ENCODE results near the gene PHLDB2. TPM values are rescaled to one million over a fixed set of nuclear protein-coding genes. Genes with fewer than 3 reads are reported as not detected.

PHLDB2 gene
- total RNA-seq, 2 experiments from 2014 or later, result 5.8 to 6.0 TPM

DNA sequence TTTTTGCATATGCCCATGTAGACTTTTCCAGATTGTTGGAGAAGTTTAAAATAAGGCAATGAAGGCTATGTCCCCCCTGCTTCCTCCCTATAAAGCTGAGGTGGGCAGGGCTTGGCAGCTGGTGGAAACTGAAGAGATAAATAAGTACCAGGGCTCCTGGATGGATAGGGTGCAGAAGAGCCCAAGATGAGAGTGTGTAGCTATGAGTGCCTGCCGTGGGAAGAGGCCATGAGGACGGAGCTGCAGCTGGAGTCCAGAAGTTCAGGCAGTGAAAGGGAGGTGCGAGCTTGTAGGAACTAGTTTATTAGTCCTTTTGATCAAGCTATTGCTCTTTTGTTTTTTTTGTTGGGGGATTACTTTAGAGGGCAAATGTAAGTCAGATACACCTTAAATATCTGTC, 52.4 kb downstream of the PHLDB2 start:
- TF ChIP-seq, protein P1, sequence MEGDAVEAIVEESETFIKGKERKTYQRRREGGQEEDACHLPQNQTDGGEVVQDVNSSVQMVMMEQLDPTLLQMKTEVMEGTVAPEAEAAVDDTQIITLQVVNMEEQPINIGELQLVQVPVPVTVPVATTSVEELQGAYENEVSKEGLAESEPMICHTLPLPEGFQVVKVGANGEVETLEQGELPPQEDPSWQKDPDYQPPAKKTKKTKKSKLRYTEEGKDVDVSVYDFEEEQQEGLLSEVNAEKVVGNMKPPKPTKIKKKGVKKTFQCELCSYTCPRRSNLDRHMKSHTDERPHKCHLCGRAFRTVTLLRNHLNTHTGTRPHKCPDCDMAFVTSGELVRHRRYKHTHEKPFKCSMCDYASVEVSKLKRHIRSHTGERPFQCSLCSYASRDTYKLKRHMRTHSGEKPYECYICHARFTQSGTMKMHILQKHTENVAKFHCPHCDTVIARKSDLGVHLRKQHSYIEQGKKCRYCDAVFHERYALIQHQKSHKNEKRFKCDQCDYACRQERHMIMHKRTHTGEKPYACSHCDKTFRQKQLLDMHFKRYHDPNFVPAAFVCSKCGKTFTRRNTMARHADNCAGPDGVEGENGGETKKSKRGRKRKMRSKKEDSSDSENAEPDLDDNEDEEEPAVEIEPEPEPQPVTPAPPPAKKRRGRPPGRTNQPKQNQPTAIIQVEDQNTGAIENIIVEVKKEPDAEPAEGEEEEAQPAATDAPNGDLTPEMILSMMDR (IDR thresholded peaks at IDR 0.05), result no peak
- ChIA-PET CTCF (no interaction called here), POLR2A (no interaction called here)
- Mint-ChIP-seq H3K36me3 (ENCODE audit: low read depth) (no peaks in the 10 kb centered on the region), H3K27ac (no peak overlapping the region), H3K9me3 (no peaks in the 10 kb centered on the region), H3K4me3 (no peak overlapping the region), H3K27me3 (no peaks in the 10 kb centered on the region), H3K4me1 (ENCODE audit: low read depth) (peaks cover 4% of the 10 kb centered on the region)
- Histone ChIP-seq H3K27me3 (ENCODE audit: control insufficient read depth in 1 of 2, insufficient read depth in 2 of 2, low read length in 2 of 2) (no peaks in the 10 kb centered on the region), H3K4me3 (ENCODE audit: low read length) (no peak overlapping the region), H3K27ac (ENCODE audit: low read depth in 1 of 2, low read length in 2 of 2) (no peak overlapping the region), H3K9me3 (ENCODE audit: control insufficient read depth in 1 of 2, insufficient read depth in 1 of 2, low read length in 2 of 2) (no peaks in the 10 kb centered on the region), H3K4me1 (ENCODE audit: insufficient read depth, low read length) (no peaks in the 10 kb centered on the region), H3K36me3 (ENCODE audit: insufficient read depth, low read length) (no peaks in the 10 kb centered on the region)
- ATAC-seq (ENCODE audit: poor library complexity) (no peak), DNase-seq (no peak)
- intact Hi-C loops (cut with DNase I, micrococcal nuclease), result no loop called here

DNA sequence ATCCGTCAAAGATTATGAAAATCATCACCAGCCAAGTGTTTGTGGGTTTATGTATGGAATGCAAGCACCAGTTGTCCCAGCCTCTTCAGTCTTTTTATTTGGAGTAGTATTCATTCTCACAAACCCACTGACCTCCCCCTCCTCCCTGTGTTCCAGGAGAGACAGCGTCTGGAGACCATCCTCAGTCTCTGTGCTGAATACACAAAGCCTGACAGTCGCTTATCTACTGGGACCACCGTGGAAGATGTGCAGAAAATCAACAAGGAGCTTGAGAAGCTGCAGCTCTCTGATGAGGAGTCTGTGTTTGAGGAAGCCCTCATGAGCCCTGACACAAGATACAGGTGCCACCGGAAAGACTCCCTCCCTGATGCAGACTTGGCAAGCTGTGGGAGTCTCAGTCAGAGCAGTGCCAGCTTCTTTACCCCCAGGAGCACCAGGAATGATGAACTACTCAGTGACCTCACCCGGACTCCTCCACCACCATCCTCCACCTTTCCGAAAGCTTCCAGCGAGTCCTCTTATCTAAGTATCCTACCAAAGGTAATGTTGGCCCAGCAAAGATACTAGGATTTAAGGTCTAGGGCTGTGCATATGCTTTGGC, 54.2 kb downstream of the PHLDB2 start:
- no peaks in the 10 kb centered on the region for H3K27me3 ChIP-seq (ENCODE audit: control insufficient read depth in 1 of 2, insufficient read depth in 2 of 2, low read length in 2 of 2)
- H3K9me3 ChIP-seq (ENCODE audit: control insufficient read depth in 1 of 2, insufficient read depth in 1 of 2, low read length in 2 of 2), result no peaks in the 10 kb centered on the region
- no peak for ATAC-seq (ENCODE audit: poor library complexity)
- POLR2A ChIA-PET, result no interaction called here
- no peaks in the 10 kb centered on the region for H3K36me3 ChIP-seq (ENCODE audit: insufficient read depth, low read length)
- TF ChIP-seq, protein P1 (IDR thresholded peaks at IDR 0.05), result no peak
- no peak overlapping the region for H3K4me3 ChIP-seq (ENCODE audit: low read length)
- H3K27ac ChIP-seq (ENCODE audit: low read depth in 1 of 2, low read length in 2 of 2), result no peak overlapping the region
- Mint-ChIP-seq H3K36me3 (ENCODE audit: low read depth) (no peaks in the 10 kb centered on the region), H3K4me3 (no peak overlapping the region), H3K4me1 (ENCODE audit: low read depth) (peaks cover 4% of the 10 kb centered on the region), H3K27ac (no peak overlapping the region), H3K27me3 (no peaks in the 10 kb centered on the region), H3K9me3 (no peaks in the 10 kb centered on the region)
- no peaks in the 10 kb centered on the region for H3K4me1 ChIP-seq (ENCODE audit: insufficient read depth, low read length)
- CTCF ChIA-PET, result no interaction called here
- no peak for DNase-seq
- intact Hi-C loops (cut with DNase I, micrococcal nuclease), result no loop called here

DNA sequence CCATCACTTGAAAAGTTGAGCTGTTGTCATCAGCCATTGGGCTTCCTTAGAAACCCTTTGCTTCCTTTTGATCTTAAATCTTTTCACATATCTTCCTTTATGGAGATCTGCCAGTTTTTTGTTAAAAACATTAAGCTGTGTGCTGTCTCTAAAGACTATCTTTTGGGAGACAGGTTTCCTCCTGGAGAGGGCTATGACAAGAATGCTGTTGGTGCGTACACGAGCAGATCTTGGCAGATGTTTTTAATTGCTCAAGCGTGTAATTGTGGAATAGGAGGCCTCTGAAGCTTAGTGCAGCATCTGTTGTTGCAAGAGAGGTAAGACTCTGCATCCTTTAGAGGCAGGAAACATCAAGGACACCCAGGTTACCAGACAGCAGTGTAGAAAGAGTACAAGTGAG, 56.8 kb downstream of the PHLDB2 start:
- no peaks in the 10 kb centered on the region for H3K36me3 ChIP-seq (ENCODE audit: insufficient read depth, low read length)
- CTCF ChIA-PET, result no interaction called here
- POLR2A ChIA-PET, result no interaction called here
- TF ChIP-seq, protein P1 (IDR thresholded peaks at IDR 0.05), result no peak
- no peaks in the 10 kb centered on the region for H3K27me3 ChIP-seq (ENCODE audit: control insufficient read depth in 1 of 2, insufficient read depth in 2 of 2, low read length in 2 of 2)
- intact Hi-C loops (cut with DNase I, micrococcal nuclease), result no loop called here
- H3K27me3 Mint-ChIP-seq, result no peaks in the 10 kb centered on the region
- H3K9me3 Mint-ChIP-seq, result no peaks in the 10 kb centered on the region
- no peak for ATAC-seq (ENCODE audit: poor library complexity)
- no peak overlapping the region for H3K4me3 Mint-ChIP-seq
- no peak overlapping the region for H3K27ac ChIP-seq (ENCODE audit: low read depth in 1 of 2, low read length in 2 of 2)
- no peaks in the 10 kb centered on the region for H3K9me3 ChIP-seq (ENCODE audit: control insufficient read depth in 1 of 2, insufficient read depth in 1 of 2, low read length in 2 of 2)
- H3K4me1 Mint-ChIP-seq (ENCODE audit: low read depth), result no peaks in the 10 kb centered on the region
- DNase-seq, result no peak
- no peak overlapping the region for H3K27ac Mint-ChIP-seq
- H3K4me1 ChIP-seq (ENCODE audit: insufficient read depth, low read length), result no peaks in the 10 kb centered on the region
- H3K36me3 Mint-ChIP-seq (ENCODE audit: low read depth), result no peaks in the 10 kb centered on the region
- no peak overlapping the region for H3K4me3 ChIP-seq (ENCODE audit: low read length)
